A673 (cell line): ENCODE results near the gene VSTM2A. TPM values are rescaled to one million over a fixed set of nuclear protein-coding genes. Genes with fewer than 3 reads are reported as not detected.

Experiments used
- BruUV-seq: library from RNA; stranded (reverse); fragments of 400-500 nt; replicated peaks from 2 replicates; lab custom pipeline; 2021; lab: Mats Ljungman, UMichigan
- CTCF ChIA-PET: fragments of 300-600 bp; sonication (Branson Sonifier 250); formaldehyde crosslinking; loops from one replicate; lab custom pipeline; 2022; ENCODE audit warnings: antibody characterized with exemption; lab: Charles Lee
- POLR2A ChIA-PET: fragments of 300-600 bp; sonication (Branson Sonifier 250); formaldehyde crosslinking; loops from one replicate; lab custom pipeline; 2022; ENCODE audit warnings: antibody characterized with exemption; ENCODE audit not compliant: low non-redundant PET; lab: Charles Lee
- DNase-seq: peaks from one replicate; pipeline ENCODE4 v3.0.0-alpha.2; 2015; ENCODE audit warnings: low spot score
- H3K27ac ChIP-seq: fragments of 200-600 bp; sonication (generic); 2 replicates; pipeline ENCODE4 v1.5.1; 2016; ENCODE audit warnings: mixed run types, low read depth, mild to moderate bottlenecking, mixed read lengths, antibody characterized with exemption, low read length; ENCODE audit not compliant: poor library complexity, severe bottlenecking
- H3K27me3 ChIP-seq: fragments of 200-600 bp; sonication (generic); replicated peaks from 2 replicates; pipeline ENCODE4 v1.6.1; 2017; ENCODE audit warnings: mixed run types, low read depth, mild to moderate bottlenecking, mixed read lengths, antibody characterized with exemption, low read length; ENCODE audit not compliant: insufficient read depth, poor library complexity
- H3K36me3 ChIP-seq: fragments of 200-600 bp; sonication (generic); 2 replicates; pipeline ENCODE4 v1.6.1; 2016; ENCODE audit warnings: mixed run types, mild to moderate bottlenecking, mixed read lengths, antibody characterized with exemption, low read length; ENCODE audit not compliant: insufficient read depth, poor library complexity, severe bottlenecking
- H3K4me1 ChIP-seq: fragments of 200-600 bp; sonication (generic); 2 replicates; pipeline ENCODE4 v1.6.1; 2017; ENCODE audit warnings: mixed run types, mild to moderate bottlenecking, mixed read lengths, antibody characterized with exemption, low read length; ENCODE audit not compliant: insufficient read depth, poor library complexity, severe bottlenecking
- H3K4me3 ChIP-seq: fragments of 200-600 bp; sonication (generic); 2 replicates; pipeline ENCODE4 v1.5.1; 2016; ENCODE audit warnings: low read depth, mixed run types, mild to moderate bottlenecking, mixed read lengths, low read length; ENCODE audit not compliant: poor library complexity, severe bottlenecking
- H3K9me3 ChIP-seq: fragments of 200-600 bp; sonication (generic); 2 replicates; pipeline ENCODE4 v1.6.1; 2016; ENCODE audit warnings: mixed run types, low read depth, mild to moderate bottlenecking, mixed read lengths, antibody characterized with exemption, low read length; ENCODE audit not compliant: poor library complexity, severe bottlenecking
- EZH2 ChIP-seq: fragments of 200-600 bp; sonication (generic); IDR thresholded peaks from 2 replicates; pipeline ENCODE4 v1.6.1; 2017; ENCODE audit warnings: borderline replicate concordance, low read depth, mild to moderate bottlenecking, mixed read lengths, antibody characterized with exemption, low read length; ENCODE audit not compliant: poor library complexity, severe bottlenecking
- intact Hi-C: fragments of 100-400 bp; cut with micrococcal nuclease; formaldehyde crosslinking; loops from one replicate; pipeline ENCODE4 v1.10.0; 2022; ENCODE audit not compliant: unreplicated experiment
- total RNA-seq: library from RNA; stranded (reverse); gene quantifications from 2 replicates; pipeline ENCODE4 v1.2.3, GENCODE V29; 2021
- TF ChIP-seq, protein P1 (sequence below): fragments of 300-800, 200-600 bp; sonication (generic); conservative IDR thresholded peaks from 2 replicates; pipeline ENCODE4 v1.5.1; 2017; ENCODE audit warnings: low read depth, mild to moderate bottlenecking, antibody characterized with exemption, low read length, moderate library complexity, mixed read lengths

VSTM2A gene
- total RNA-seq, 1 experiment from 2014 or later, result not detected

DNA sequence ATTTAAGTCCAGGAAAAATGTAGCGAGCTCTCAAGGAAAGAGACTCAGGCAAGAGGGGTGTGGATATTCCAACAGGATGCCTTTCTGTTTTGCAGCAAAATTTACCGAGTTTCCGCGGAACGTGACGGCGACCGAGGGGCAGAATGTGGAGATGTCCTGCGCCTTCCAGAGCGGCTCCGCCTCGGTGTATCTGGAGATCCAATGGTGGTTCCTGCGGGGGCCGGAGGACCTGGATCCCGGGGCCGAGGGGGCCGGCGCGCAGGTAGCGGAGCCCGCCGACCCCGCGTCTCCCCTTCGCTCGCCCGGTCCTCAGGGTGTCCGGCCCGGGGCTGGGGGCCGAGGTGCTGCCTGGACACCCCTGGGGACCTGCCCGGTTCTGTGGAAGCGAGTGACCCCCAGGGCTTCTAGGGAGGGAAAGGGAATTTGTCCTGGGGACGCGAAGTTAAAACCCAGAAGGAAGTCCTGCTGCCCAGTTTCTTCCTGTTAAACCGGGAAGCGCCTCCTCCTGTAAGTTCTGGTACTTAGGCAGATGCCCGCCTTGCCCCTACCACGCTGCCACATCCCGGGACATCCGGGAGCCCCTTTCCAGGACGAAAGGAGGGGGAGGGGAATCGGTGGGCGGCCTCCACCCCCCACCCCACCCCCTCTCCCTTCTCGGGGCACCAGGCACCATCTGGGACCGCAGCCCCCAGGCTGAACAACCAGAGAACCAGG is 2.5 kb downstream of the VSTM2A start:
- CTCF ChIA-PET, result no interaction called here
- Histone ChIP-seq H3K9me3 (no peaks in the 10 kb centered on the region), H3K4me3 (no peak overlapping the region), H3K27me3 (peaks cover 40% of the 10 kb centered on the region), H3K4me1 (no peaks in the 10 kb centered on the region), H3K27ac (no peak overlapping the region), H3K36me3 (no peaks in the 10 kb centered on the region)
- DNase-seq, result no peak
- TF ChIP-seq EZH2, result no peak
- TF ChIP-seq, protein P1, sequence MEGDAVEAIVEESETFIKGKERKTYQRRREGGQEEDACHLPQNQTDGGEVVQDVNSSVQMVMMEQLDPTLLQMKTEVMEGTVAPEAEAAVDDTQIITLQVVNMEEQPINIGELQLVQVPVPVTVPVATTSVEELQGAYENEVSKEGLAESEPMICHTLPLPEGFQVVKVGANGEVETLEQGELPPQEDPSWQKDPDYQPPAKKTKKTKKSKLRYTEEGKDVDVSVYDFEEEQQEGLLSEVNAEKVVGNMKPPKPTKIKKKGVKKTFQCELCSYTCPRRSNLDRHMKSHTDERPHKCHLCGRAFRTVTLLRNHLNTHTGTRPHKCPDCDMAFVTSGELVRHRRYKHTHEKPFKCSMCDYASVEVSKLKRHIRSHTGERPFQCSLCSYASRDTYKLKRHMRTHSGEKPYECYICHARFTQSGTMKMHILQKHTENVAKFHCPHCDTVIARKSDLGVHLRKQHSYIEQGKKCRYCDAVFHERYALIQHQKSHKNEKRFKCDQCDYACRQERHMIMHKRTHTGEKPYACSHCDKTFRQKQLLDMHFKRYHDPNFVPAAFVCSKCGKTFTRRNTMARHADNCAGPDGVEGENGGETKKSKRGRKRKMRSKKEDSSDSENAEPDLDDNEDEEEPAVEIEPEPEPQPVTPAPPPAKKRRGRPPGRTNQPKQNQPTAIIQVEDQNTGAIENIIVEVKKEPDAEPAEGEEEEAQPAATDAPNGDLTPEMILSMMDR, result no peak
- no TSS peak for BruUV-seq
- intact Hi-C loops, result no loop called here
- POLR2A ChIA-PET, result no interaction called here

DNA sequence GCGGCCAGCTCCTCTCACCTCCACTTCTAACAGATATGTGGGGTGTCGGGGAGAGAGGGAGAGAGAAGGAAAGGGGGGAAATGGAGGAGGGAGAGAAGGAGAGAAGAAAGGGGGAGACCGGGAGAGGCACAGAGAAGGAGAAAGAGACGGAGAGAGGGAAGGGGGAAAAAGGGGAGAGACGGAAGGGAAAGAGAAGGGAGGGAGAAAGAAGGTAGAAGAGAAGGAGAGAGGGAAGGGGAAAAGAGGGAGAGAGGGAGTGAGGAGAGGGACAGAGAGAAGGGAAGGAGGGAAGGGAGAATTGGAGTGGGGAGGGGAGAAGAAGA is 3.0 kb downstream of the VSTM2A start:
- ChIA-PET CTCF (no interaction called here), POLR2A (no interaction called here)
- Histone ChIP-seq H3K36me3 (no peaks in the 10 kb centered on the region), H3K4me1 (no peaks in the 10 kb centered on the region), H3K4me3 (no peak overlapping the region), H3K9me3 (no peaks in the 10 kb centered on the region), H3K27ac (no peak overlapping the region), H3K27me3 (peaks cover 40% of the 10 kb centered on the region)
- no peak for DNase-seq
- TF ChIP-seq, protein P1, result no peak
- no peak for TF ChIP-seq EZH2
- intact Hi-C loops, result no loop called here
- BruUV-seq, result no TSS peak

DNA sequence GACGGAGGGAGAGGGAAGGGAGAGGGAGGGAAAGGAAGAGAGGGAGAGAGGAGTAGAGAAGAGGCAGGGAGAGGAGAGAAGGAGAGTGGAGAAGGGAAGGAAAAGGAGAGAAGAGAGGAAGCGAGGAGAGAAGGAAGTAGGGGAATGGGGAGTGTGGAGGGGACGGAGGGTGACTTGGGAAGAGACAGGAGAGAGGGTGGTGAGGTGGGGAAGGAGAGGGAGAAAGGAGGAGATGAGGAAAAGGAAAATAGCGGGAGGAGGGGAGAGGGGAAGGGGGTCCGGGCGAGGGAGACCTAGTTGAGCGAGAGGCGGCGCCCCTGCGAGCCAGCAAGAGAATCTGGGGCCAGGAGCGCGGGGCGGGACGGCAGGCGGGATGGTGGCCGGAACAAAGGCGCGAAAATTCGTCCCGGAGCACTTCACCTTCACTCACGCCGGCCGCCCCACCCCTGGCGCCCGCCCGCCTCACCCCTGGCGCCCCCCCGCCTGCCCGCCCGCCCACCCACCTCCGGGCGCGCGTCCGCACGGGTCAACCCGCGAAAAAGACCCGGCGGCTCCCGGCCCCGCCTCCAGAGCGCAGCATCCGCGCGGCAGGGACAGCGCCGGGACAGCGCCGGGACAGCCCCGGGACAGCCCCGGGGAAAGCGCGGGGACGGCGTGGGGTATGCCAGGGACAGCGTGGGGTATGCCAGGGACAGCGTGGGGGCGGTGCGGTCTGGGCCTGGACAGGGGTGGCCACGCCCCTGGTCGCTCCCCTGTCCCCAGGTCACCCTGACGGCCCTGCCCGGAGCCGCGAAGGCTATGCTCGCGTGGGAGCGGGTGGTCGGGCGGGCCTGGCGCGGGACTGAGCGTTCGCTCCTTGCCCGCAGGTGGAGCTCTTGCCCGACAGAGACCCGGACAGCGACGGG is 4.2 kb downstream of the VSTM2A start:
- Histone ChIP-seq H3K36me3 (no peaks in the 10 kb centered on the region), H3K27me3 (peaks cover 37% of the 10 kb centered on the region), H3K4me1 (no peaks in the 10 kb centered on the region), H3K9me3 (no peaks in the 10 kb centered on the region), H3K27ac (no peak overlapping the region), H3K4me3 (no peak overlapping the region)
- POLR2A ChIA-PET, result no interaction called here
- no TSS peak for BruUV-seq
- TF ChIP-seq, protein P1, result no peak
- CTCF ChIA-PET, result no interaction called here
- DNase-seq, result peak; percentile 1
- intact Hi-C loops, result no loop called here
